ENCODE measurements around the gene GPA33.

The GPA33 gene

GRCh38 chr1:167126811-167127210 is 36.6 kb upstream of the GPA33 start:
- TF ChIP-seq EZH2 (IDR thresholded peaks at IDR 0.05; ENCODE audit: borderline replicate concordance, low read length) (no peak), CTCF (IDR thresholded peaks at IDR 0.05; ENCODE audit: low read length) (no peak)
- H3F3A ChIP-seq (ENCODE audit: insufficient read depth, low read length): no peaks in the 10 kb centered on the region
- no peak overlapping the region for H3K4me3 ChIP-seq (ENCODE audit: low read depth, low read length, poor library complexity, severe bottlenecking)
- no peaks in the 10 kb centered on the region for H4K20me1 ChIP-seq (ENCODE audit: insufficient read depth, low read length)
- H3K4me2 ChIP-seq (ENCODE audit: low read length): no peak overlapping the region
- no peaks in the 10 kb centered on the region for H3K9me2 ChIP-seq (ENCODE audit: low read depth, low read length)
- H3K4me1 ChIP-seq (ENCODE audit: insufficient read depth, low read length, severe bottlenecking): no peaks in the 10 kb centered on the region
- no peaks in the 10 kb centered on the region for H3K9me3 ChIP-seq (ENCODE audit: low read length)
- H3K79me2 ChIP-seq (ENCODE audit: insufficient read depth, low read length): no peaks in the 10 kb centered on the region
- no peaks in the 10 kb centered on the region for H3K36me3 ChIP-seq (ENCODE audit: insufficient read depth, low read length)
- no peak overlapping the region for H3K27ac ChIP-seq (ENCODE audit: low read depth, low read length, poor library complexity, severe bottlenecking)
- H2AFZ ChIP-seq (ENCODE audit: low read length): no peak overlapping the region
- no peak overlapping the region for H3K9ac ChIP-seq (ENCODE audit: low read length)
- no peaks in the 10 kb centered on the region for H3K27me3 ChIP-seq (ENCODE audit: insufficient read depth, low read length)

GRCh38 chr1:167126317-167126716 is 36.1 kb upstream of the GPA33 start:
- H3K36me3 ChIP-seq (ENCODE audit: insufficient read depth, low read length): no peaks in the 10 kb centered on the region
- no peaks in the 10 kb centered on the region for H4K20me1 ChIP-seq (ENCODE audit: insufficient read depth, low read length)
- H2AFZ ChIP-seq (ENCODE audit: low read length): no peak overlapping the region
- no peaks in the 10 kb centered on the region for H3K9me2 ChIP-seq (ENCODE audit: low read depth, low read length)
- H3K27me3 ChIP-seq (ENCODE audit: insufficient read depth, low read length): no peaks in the 10 kb centered on the region
- H3K9ac ChIP-seq (ENCODE audit: low read length): no peak overlapping the region
- H3K27ac ChIP-seq (ENCODE audit: low read depth, low read length, poor library complexity, severe bottlenecking): no peak overlapping the region
- no peak for TF ChIP-seq EZH2 (IDR thresholded peaks at IDR 0.05; ENCODE audit: borderline replicate concordance, low read length)
- TF ChIP-seq CTCF (IDR thresholded peaks at IDR 0.05; ENCODE audit: low read length): no peak
- no peaks in the 10 kb centered on the region for H3K79me2 ChIP-seq (ENCODE audit: insufficient read depth, low read length)
- no peak overlapping the region for H3K4me2 ChIP-seq (ENCODE audit: low read length)
- H3K4me1 ChIP-seq (ENCODE audit: insufficient read depth, low read length, severe bottlenecking): no peaks in the 10 kb centered on the region
- no peaks in the 10 kb centered on the region for H3F3A ChIP-seq (ENCODE audit: insufficient read depth, low read length)
- H3K9me3 ChIP-seq (ENCODE audit: low read length): no peaks in the 10 kb centered on the region
- no peak overlapping the region for H3K4me3 ChIP-seq (ENCODE audit: low read depth, low read length, poor library complexity, severe bottlenecking)

- H3K27me3 ChIP-seq (ENCODE audit: insufficient read depth, low read length): no peaks in the 10 kb centered on the region
- H3K27ac ChIP-seq (ENCODE audit: low read depth, low read length, poor library complexity, severe bottlenecking): no peak overlapping the region
- H3K9ac ChIP-seq (ENCODE audit: low read length): no peak overlapping the region
- no peaks in the 10 kb centered on the region for H4K20me1 ChIP-seq (ENCODE audit: insufficient read depth, low read length)
- no peaks in the 10 kb centered on the region for H3K9me2 ChIP-seq (ENCODE audit: low read depth, low read length)
- no peaks in the 10 kb centered on the region for H3K79me2 ChIP-seq (ENCODE audit: insufficient read depth, low read length)
- TF ChIP-seq EZH2 (IDR thresholded peaks at IDR 0.05; ENCODE audit: borderline replicate concordance, low read length): no peak
- no peak for TF ChIP-seq CTCF (IDR thresholded peaks at IDR 0.05; ENCODE audit: low read length)
- H3F3A ChIP-seq (ENCODE audit: insufficient read depth, low read length): no peaks in the 10 kb centered on the region
- no peaks in the 10 kb centered on the region for H3K36me3 ChIP-seq (ENCODE audit: insufficient read depth, low read length)
- H3K4me3 ChIP-seq (ENCODE audit: low read depth, low read length, poor library complexity, severe bottlenecking): no peak overlapping the region
- no peaks in the 10 kb centered on the region for H3K4me1 ChIP-seq (ENCODE audit: insufficient read depth, low read length, severe bottlenecking)
- no peaks in the 10 kb centered on the region for H3K9me3 ChIP-seq (ENCODE audit: low read length)
- H2AFZ ChIP-seq (ENCODE audit: low read length): no peak overlapping the region
- no peak overlapping the region for H3K4me2 ChIP-seq (ENCODE audit: low read length)
Measured at GRCh38 chr1:167122568-167122967, 32.4 kb upstream of the GPA33 start.
